ENCODE measurements around the gene LRRK1. TPM values are rescaled to one million over a fixed set of nuclear protein-coding genes. Genes with fewer than 3 reads are reported as not detected.

Gene LRRK1, protein sequence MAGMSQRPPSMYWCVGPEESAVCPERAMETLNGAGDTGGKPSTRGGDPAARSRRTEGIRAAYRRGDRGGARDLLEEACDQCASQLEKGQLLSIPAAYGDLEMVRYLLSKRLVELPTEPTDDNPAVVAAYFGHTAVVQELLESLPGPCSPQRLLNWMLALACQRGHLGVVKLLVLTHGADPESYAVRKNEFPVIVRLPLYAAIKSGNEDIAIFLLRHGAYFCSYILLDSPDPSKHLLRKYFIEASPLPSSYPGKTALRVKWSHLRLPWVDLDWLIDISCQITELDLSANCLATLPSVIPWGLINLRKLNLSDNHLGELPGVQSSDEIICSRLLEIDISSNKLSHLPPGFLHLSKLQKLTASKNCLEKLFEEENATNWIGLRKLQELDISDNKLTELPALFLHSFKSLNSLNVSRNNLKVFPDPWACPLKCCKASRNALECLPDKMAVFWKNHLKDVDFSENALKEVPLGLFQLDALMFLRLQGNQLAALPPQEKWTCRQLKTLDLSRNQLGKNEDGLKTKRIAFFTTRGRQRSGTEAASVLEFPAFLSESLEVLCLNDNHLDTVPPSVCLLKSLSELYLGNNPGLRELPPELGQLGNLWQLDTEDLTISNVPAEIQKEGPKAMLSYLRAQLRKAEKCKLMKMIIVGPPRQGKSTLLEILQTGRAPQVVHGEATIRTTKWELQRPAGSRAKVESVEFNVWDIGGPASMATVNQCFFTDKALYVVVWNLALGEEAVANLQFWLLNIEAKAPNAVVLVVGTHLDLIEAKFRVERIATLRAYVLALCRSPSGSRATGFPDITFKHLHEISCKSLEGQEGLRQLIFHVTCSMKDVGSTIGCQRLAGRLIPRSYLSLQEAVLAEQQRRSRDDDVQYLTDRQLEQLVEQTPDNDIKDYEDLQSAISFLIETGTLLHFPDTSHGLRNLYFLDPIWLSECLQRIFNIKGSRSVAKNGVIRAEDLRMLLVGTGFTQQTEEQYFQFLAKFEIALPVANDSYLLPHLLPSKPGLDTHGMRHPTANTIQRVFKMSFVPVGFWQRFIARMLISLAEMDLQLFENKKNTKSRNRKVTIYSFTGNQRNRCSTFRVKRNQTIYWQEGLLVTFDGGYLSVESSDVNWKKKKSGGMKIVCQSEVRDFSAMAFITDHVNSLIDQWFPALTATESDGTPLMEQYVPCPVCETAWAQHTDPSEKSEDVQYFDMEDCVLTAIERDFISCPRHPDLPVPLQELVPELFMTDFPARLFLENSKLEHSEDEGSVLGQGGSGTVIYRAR (N-terminal part only)
- polyA plus RNA-seq (ENCODE audit: insufficient read length): 3.0 TPM
- long read RNA-seq, donor 1, partial matches to known transcripts: 0 of 1 reads
- long read RNA-seq, donor 1, other reads (novel, unspliced or antisense): 0 of 1 reads
- long read RNA-seq, donor 2, partial matches to known transcripts: 30 of 30 reads
- long read RNA-seq, donor 2, other reads (novel, unspliced or antisense): 0 of 30 reads
- long read RNA-seq, donor 3, partial matches to known transcripts: 21 of 21 reads
- long read RNA-seq, donor 3, other reads (novel, unspliced or antisense): 0 of 21 reads
- long read RNA-seq, donor 4: 0 reads
- long read RNA-seq, donor 5, partial matches to known transcripts: 0 of 19 reads
- long read RNA-seq, donor 5, other reads (novel, unspliced or antisense): 19 of 19 reads
- long read RNA-seq, donor 6: 0 reads
- long read RNA-seq, donor 7: 0 reads
- long read RNA-seq, donor 8: 0 reads

DNA sequence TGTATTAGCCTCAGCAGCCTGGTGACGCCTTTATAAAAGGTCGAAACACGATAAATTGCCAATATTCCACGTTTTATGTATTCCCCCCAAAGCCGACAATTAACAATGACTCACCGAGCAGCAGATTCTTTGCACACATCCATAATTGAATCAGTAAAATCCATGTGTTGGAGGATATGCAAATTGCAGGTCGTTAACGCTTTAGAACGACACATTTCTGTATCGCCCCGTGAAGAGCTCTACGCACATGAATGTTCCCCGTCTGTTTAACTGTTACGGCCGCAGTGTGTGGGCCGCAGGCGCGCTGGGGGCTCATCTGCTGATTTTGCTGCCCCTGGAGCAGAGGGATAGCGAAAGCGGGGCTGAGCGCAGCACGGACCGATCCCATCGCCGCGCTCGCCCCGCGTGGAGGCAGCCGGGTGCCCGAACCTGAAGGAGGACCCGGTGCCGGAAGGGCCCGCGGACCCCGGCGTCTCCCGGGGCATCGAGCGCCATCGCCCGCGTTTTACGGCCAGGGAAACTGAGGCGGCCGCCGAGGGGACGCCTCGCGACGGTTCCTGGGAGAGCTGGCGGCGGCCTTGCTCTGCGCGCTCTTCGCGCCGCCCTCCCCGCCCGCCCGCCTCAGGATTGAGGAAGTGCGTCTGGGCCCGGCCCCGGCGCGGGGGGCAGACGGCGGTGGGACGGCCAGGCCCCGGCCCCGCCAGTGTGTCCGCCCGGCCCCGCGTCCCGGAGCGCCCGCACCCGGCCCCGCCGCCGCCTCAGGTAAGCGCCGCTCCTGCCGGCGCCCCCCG, at the start of gene LRRK1:
TSS of gene LRRK1 (plus strand) at position 668 of the 791 bp plus-strand sequence. CDS start 5,276 bp downstream, outside the sequence.
- DNase-seq: no peak

DNA sequence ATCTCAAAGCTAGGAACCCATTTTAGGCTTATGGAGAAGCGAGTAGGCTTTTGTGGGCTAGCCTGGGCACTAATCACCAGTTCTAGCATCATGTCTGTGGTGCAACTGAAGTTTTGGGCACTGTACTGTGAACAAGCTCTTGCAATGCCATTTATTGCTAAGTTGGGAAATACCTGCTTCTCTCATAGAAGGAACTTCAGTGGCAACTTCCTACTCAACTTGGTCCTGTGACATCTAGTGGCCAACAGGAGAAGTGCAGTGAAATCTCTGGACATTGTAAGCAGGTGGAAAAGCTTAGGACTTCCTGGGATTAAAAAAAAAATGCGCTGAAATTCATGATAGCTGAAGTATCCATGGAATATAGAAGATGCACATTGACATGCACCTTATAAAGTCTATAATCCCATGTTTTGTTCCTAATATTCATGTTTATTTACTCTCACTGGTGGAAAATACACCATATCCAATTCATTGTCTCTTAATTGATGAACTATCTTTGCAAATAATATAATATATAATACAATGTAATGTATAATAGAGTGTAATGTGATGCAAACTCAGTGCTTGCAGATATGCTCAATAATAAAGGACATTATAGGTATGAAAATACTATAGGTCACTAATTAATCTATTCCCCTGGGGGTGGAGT, 46.0 kb upstream of the LRRK1 start:
- DNase-seq: peak; percentile 80

DNA sequence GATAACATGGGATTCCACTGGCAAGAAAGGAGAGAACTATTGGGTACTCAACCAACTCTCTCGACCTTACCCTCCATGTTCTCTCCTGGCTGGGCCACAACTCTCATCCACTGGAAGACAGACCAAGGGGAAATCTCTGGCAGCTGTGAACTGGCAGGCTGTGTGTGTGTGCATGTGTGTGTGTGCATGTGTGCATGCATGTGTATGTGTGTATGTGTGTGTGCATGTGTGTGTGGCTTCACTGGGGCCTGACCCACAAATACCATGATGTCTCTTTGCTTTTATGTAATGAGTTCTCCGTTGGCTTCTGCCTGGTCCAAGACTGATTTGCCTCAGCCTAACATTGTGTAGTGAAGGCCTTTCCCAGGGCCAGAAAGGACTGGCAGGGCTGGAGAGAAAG, 43.7 kb upstream of the LRRK1 start:
- no peak for DNase-seq

DNA sequence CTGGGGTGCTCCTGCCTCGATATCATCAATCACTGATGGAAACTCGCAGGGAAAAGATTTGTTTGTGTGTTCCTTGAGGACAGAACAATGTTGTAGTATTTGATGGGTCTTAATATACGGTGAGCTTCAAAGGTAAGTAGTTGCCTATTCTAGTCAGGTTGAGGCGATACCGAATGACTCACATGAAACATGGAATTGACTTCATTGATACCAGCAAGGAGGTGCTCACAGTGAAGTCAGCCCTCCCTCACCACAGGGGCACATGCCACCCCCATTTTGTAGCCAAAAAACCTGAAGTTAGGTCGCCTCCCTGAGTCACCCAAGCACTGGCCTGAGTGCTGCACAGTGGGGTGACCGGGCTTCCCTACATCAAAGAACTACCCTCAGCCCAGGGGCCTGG, 43.2 kb upstream of the LRRK1 start:
- DNase-seq: no peak

DNA sequence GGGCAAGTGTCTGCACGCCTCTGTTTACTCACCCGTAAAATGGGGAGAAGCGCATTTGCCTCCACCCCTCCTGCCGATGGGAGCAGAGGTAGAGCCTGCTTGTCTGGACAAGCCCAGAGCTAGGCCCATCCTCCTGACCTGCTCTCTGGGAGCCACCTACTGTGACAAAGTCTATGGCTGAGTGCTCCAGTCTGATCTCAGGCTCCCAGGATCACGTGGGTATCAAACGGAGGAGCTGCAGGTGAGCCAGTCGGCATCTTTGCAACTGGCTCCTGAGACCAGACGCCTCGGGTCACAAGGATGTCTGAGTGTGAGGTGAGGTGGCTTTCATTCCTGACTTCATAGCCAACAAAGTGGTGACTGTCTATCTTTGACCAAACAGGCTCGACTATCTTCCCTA, 41.6 kb upstream of the LRRK1 start:
- no peak for DNase-seq

DNA sequence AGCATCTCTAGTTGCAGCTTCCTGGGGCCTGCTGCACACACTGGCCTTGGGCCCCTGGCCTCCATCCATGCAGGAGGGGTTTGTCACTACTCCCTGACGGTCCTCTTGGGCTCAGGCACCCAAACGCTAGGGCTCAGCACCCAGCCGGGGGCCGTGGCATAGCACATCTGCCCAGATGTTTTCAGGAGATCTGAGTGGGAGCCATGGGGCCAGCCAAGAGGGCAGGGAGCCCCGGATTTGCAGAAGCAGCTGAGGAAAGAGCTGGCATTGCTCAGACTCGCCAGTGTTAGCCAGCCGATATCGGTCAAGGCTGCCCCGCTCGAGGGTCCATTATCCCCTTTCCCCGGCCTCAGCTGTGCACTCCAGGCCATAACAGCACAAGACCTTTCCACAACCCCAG, 41.0 kb upstream of the LRRK1 start:
- DNase-seq: no peak

DNA sequence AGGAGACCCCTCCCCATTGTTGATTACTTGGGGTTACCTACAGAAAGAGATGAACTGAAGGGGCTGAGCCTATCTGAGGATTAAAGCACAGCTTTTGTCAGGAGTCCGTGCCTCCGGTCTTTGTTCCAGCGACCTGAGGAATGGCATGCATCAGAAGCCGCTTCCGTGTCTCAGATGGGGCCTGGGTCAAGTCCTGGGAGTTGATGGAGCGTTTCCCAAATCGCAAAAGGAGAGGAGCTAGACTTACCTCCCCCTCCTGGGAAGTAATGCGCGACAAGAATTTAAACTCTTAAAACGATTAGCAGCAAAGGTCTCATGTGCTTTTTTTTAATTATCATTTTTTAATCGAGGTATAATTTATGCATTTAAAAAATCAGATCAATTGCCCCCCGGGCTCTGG, 40.5 kb upstream of the LRRK1 start:
- DNase-seq: no peak

DNA sequence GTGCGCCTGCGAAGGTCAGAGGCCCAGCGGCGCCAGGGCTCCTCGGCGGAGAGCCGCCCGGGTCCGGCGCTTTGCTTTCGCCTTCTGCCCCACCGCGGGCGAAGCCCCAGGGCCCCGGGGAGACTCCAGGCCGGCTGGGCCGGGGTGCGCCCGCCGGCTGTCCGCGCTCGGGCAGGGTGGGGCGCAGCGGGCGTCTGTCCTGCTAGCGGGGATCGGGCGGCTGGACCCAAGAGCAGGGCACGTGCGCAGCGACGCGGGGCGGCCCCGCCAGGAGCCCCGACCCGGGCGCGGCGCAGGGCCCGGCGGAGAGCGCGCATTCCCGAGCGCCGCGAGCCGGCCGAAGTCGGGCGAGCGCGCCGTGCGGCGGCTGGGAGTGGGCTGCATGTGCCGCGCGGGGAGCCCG, 40.1 kb upstream of the LRRK1 start:
- no peak for DNase-seq

DNA sequence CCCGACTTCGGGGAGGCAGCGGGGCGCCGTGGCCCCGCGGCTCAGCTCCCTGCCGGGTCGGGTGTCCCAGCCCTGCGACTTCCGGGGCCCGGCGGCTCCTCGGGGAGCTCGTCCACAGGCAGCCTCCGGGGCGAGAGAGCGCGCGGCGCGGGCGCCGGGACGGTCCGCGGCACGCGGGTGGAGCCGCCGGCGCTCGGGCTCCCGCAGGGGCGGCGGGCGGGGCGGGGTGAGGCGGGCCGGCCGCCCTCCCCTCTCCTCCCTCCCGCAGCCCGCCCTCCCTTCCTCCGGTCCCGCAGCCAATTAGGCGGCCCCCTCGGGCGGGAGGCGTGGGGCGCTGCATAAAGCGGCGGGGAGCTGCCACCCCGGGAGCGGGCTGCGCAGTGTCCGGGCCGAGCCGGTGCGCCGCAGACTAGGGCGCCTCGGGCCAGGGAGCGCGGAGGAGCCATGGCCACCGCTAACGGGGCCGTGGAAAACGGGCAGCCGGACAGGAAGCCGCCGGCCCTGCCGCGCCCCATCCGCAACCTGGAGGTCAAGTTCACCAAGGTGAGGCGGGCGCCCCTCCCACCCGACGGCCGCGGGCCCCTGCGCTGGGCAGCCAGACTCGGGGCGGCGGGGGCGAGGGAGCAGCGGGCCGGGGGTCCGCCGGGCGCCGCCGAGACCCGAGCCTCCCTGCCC, 39.6 kb upstream of the LRRK1 start, which contains the start of gene ALDH1A3:
TSS of gene ALDH1A3 (plus strand) at position 368 of the 675 bp plus-strand sequence. CDS start at position 445, 77 bp downstream.
- DNase-seq: no peak

DNA sequence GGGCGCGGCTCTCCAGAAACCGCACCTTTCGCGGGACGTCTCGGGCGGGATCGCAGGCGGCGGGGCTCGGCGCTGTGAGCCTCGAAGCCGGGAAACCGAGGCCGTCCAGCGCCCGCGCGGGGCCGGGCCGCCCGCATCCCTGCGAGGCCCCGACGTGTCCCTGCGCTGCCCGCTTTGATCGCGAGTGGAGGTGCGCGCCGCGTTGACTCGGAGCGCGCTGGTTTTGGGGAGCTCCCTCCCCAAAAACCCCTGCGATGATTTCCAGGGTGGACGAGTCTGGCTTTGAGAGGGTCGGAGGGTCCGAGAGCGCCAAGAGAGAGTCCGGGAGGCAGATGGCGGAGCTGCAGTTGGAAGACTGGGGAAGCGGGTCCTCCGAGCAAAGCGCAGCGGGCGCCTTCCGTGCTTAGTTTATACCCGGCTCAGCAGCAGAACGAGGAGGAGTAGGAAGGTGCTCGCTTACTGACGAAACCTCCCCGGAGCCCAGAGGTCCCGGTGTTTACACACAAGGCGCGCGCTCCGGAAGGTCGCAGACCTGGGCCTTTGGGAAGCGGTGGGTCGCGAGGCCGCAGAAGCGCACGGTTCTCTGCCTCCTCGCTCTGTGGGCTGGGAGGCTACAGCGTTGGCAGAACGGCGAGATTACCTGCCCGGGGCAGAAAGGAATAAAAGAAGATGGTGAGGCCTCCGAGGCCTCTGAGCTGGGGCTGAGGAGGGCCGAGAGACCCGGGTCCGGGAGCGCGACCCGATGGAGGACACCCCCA, 38.8 kb upstream of the LRRK1 start:
- no peak for DNase-seq

DNA sequence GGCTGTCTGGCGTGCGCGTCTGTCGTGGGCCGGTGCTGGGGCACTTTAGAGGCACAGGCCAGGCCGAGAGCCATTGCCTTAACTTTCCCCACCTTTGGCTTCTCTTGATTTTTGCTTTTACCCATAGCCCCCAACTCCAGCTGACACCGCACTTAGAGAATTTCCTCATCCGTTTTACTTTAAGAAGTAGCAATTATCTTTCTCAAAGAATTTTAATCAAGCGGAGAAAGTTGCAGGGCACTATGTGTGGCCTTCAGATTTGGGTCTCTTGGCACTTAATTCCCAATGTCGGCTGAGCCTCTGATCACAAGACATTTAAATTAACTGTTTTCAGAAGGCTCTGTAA, 38.3 kb upstream of the LRRK1 start:
- no peak for DNase-seq

DNA sequence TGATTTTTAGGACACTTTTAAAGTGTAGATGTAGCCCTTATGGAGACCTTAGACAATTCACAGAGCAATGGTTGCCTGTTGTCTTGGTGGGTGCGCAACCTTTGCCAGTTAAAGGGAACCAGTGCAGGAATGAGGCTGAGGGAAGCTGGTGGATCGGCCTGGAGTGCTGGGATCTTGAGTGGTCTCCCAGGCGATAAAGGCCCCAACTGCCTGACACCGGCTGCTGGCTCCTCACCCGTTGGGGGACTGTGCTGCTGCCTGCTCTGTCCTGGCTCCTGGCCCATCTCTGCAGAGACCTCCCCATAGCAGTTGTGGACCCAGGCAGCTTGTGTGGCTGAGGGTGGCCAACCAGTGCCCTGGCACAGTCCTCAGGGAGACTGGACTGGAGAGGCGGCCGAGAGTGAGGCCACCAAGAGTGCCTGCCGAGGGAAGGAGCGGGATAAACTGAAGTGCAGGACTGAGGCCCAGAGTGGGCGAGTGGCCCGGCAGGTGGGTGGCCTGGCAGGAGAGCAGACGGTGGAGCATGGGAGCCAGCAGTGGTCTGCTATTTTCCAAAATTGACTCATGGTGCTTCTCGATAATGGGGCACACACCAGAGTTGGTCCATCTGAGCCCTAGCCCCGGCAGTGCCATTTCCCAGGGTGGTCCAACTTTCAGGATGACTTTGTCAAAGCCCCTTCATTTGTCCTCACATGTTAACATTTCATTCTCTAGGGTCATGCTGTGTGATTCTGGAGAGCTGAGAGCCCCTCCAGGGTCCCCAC, 37.4 kb upstream of the LRRK1 start:
- DNase-seq: no peak

DNA sequence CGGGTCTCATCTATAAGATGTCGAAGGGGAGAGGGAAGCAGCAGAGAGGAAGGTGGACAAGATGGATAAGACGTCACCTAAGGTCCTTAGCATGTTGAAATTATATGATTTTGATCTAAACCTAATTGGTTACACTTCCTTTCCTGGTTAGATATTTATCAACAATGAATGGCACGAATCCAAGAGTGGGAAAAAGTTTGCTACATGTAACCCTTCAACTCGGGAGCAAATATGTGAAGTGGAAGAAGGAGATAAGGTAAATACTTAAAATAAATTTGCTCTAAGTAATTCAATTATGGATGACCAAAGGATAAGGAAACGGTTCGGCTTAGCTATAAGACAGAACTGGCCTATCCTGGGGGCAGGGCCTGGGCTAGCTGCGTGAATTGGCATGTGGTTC, 34.0 kb upstream of the LRRK1 start:
- DNase-seq: no peak

DNA sequence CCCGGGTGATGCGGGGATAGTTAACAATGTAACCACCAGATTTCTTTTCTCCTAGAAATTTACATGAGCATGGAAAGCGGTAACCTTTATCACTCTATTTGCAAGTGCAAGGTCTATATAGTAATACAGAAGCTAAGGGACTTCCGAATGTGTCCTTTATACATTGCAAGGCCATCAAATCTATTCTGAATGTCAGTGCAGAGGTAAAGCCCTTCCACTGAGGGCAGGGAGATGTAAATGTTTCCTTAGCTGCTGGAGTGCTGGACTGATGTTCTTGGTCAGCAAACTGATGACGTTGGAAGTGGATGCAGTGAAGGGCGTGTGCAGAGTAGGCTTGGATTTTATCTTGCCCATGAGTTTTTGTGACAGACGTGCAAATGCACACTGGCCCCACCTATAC, 33.3 kb upstream of the LRRK1 start:
- no peak for DNase-seq

DNA sequence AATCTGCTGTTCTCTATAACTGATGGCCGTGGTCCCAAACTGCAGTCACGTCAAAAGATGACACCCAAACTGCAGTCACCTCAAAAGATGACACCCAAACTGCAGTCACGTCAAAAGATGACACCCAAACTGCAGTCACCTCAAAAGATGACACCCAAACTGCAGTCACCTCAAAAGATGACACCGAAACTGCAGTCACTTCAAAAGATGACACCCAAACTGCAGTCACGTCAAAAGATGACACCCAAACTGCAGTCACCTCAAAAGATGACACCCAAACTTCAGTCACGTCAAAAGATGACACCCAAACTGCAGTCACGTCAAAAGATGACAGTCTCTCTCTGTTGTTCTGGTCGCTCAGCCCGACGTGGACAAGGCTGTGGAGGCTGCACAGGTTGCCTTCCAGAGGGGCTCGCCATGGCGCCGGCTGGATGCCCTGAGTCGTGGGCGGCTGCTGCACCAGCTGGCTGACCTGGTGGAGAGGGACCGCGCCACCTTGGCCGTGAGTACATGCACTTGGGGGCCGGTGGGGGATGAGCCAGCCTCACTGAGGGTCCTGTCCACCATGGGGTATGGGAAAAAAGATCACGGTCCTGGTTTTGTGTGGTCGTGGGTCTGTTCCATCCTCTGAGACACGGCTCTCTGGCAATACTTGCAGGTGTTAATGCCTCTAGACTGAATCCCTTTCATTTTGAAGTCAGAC, 31.8 kb upstream of the LRRK1 start:
- DNase-seq: no peak

DNA sequence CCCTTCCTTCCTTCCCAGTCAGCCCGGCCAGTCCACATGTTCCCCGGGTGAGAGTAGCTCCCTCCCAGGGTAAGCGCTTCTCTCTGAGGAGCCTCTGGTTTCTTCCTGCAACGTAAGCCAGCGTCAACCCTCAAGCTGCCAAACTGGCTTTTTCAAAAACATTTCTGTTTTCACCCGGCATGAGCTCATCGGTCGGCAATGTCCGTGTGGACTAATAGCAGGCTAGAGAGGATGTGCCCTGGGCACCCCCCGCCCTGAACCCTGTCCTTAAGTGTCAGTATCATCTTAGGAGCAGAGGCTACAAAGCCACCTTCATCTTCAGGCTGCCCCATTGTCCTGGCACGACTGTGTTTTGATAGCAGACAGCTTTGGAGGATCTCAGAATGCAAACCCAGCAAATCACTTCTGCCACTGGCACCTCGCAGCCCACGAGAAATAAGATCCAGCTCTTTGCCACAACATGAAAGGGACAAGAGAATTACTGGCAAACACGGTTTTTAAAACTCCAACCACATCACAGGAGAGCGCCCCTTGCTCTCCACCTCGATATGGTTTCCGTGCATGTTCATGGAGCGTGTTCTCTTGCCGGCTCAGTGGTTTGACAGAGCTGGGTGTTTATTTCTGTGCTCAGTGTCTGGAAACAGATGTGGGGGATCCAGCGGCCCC, 29.6 kb upstream of the LRRK1 start:
- DNase-seq: no peak
